Fibroblast of pulmonary artery (primary cell): ENCODE measurements around the gene KIF3C.

Experiments
- DNase-seq: peaks from one replicate; pipeline ENCODE4 v3.0.0-alpha.2; 2010; ENCODE audit warnings: low read depth
- H3K4me3 ChIP-seq: replicated peaks from 2 replicates; pipeline ENCODE4 v1.5.1; 2011; ENCODE audit warnings: low read depth, mild to moderate bottlenecking, control low read depth, low read length, moderate library complexity
- TF ChIP-seq, protein P1 (sequence below): IDR thresholded peaks from 2 replicates; pipeline ENCODE4 v1.5.1; 2011; ENCODE audit warnings: mild to moderate bottlenecking, control low read depth, low read length, inconsistent platforms; ENCODE audit errors: missing control alignments

Gene KIF3C

GRCh38 chr2:25929789-25930473 lies 52.4 kb downstream of the KIF3C start:
- TF ChIP-seq, protein P1, sequence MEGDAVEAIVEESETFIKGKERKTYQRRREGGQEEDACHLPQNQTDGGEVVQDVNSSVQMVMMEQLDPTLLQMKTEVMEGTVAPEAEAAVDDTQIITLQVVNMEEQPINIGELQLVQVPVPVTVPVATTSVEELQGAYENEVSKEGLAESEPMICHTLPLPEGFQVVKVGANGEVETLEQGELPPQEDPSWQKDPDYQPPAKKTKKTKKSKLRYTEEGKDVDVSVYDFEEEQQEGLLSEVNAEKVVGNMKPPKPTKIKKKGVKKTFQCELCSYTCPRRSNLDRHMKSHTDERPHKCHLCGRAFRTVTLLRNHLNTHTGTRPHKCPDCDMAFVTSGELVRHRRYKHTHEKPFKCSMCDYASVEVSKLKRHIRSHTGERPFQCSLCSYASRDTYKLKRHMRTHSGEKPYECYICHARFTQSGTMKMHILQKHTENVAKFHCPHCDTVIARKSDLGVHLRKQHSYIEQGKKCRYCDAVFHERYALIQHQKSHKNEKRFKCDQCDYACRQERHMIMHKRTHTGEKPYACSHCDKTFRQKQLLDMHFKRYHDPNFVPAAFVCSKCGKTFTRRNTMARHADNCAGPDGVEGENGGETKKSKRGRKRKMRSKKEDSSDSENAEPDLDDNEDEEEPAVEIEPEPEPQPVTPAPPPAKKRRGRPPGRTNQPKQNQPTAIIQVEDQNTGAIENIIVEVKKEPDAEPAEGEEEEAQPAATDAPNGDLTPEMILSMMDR = no peak
- no peak overlapping the region for H3K4me3 ChIP-seq
- no peak for DNase-seq

GRCh38 chr2:25928668-25929067 lies 53.6 kb downstream of the KIF3C start:
- TF ChIP-seq, protein P1 = no peak
- no peak for DNase-seq
- no peak overlapping the region for H3K4me3 ChIP-seq

DNA sequence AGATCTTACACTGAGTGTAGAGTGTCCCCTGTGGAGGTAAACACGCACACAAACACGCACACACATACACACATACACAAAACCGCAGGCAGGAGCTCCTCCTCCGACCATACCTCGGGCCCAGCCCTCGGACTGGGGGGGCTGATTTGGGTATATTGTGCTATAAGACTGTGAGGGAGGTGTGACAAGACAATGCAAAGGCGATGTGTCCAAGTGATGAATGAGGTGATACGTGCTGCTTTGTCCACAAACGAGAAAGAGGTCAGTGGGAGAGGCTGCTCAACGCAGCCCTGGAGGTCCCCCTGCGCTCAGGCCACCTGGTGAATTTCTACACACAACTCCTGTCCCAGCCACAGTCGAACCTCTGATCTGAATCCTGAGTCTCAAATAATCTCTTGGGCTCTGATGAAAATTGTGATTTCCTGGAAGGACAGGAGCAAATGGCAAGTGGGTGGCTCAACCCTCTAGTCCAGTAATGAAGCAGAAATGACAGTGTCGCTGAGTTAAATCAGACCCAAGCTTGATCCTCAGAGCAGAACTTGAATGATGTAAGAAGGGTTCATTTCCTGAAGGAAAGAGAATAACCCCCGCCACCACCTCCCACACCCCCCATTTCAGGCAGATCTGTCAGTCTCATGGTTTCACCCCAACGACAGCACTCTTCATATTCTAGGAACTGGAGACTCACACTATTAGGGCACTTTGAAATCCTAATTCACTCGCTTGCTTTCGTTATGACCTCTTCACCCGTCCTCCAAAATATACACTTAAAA lies 55.1 kb downstream of the KIF3C start:
- no peak overlapping the region for H3K4me3 ChIP-seq
- TF ChIP-seq, protein P1 = no peak
- no peak for DNase-seq

DNA sequence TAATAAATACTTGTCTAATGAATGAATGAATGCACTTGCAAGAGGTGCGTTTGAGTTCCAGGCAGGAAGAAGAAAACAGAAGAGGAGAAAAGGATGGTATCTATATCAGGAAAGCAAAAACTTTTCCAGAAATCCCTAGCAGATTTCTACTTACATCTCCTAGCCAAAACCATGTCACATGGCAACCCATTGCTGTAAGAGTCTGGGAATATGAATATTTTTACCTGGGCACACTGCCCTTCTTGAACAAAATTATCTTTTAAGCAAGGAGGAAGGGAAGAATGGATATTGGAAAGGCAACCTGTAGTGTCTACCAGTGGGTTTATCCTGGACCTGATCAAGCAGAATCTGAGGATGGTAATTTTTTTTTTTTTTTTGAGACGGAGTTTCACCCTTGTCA lies 59.8 kb downstream of the KIF3C start:
- DNase-seq = no peak
- H3K4me3 ChIP-seq = no peak overlapping the region
- TF ChIP-seq, protein P1 = no peak

DNA sequence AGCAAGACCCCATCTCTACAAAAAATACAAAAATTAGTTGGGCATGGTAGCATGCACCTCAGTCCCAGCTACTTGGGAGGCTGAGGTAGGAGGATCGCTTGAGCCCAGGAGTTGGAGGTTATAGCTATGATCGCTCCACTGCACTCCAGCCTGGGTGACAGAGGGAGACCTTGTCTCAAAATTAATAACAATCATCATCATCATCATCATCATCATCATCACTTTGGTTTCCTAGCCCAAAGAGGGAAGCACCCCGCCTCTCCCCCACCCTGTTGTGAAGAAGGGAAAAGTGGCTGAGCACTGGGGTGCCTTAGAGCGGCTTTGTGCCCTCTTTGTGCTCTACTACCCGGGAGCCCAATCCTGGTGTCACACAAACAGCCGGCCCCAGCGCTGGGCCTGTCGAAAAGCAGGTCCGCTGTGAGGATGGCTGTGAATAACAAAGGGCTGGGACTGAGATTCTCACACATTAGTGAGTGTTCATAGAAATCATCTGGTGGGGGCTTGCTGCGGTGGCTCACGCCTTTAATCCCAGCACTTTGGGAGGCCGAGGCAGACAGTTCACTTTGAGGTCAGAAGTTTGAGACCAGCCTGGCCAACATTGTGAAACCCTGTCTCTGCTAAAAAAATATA lies 61.4 kb downstream of the KIF3C start:
- no peak for DNase-seq
- TF ChIP-seq, protein P1 = no peak
- H3K4me3 ChIP-seq = no peak overlapping the region

- peak; percentile 16 for DNase-seq
- TF ChIP-seq, protein P1 = no peak
- no peak overlapping the region for H3K4me3 ChIP-seq
Measured at GRCh38 chr2:25920336-25920735, 62.0 kb downstream of the KIF3C start.
